ENCODE measurements around the gene CFAP99.

GRCh38 chr4:2415881-2416563 is 2.7 kb upstream of the CFAP99 start:
- no peak for TF ChIP-seq BRD4 (IDR thresholded peaks at IDR 0.05)
- TF ChIP-seq CTCF (IDR thresholded peaks at IDR 0.05 in 2 of 3, conservative IDR thresholded peaks at IDR 0.05 in 1 of 3; ENCODE audit: insufficient read depth in 2 of 3, low read depth in 1 of 3, low read length in 3 of 3), result no peak
- no peak for TF ChIP-seq GABPB1 (CRISPR knock-in tag; IDR thresholded peaks at IDR 0.05)
- TF ChIP-seq CHAMP1 (IDR thresholded peaks at IDR 0.05), result no peak
- no peak for TF ChIP-seq POLR2AphosphoS2 (IDR thresholded peaks at IDR 0.05; ENCODE audit: low read length)
- no peak for TF ChIP-seq USF1 (CRISPR knock-in tag; IDR thresholded peaks at IDR 0.05)

Data from K562 (cell line).